H9 (cell line): ENCODE data around the gene SLMAP. TPM values are rescaled to one million over a fixed set of nuclear protein-coding genes. Genes with fewer than 3 reads are reported as not detected.

Experiments used
- DNase-seq: peaks from one replicate; pipeline ENCODE4 v3.0.0-alpha.2; 2017
- H2AFZ ChIP-seq: one replicate; pipeline ENCODE4 v1.6.1; 2013; ENCODE audit warnings: mild to moderate bottlenecking, low read length, control low read depth, moderate library complexity
- H2AK5ac ChIP-seq: 2 replicates; pipeline ENCODE4 v1.6.1; 2013; ENCODE audit warnings: low read length, control low read depth, mixed read lengths; ENCODE audit not compliant: insufficient read length
- H2BK120ac ChIP-seq: one replicate; pipeline ENCODE4 v1.6.1; 2013; ENCODE audit warnings: low read depth, mild to moderate bottlenecking, low read length, control low read depth, inconsistent platforms; ENCODE audit not compliant: poor library complexity, severe bottlenecking
- H2BK12ac ChIP-seq: 2 replicates; pipeline ENCODE4 v1.6.1; 2013; ENCODE audit warnings: low read length, control low read depth, mixed read lengths, low read depth; ENCODE audit not compliant: insufficient read length
- H2BK15ac ChIP-seq: 2 replicates; pipeline ENCODE4 v1.6.1; 2013; ENCODE audit warnings: low read depth, low read length, control low read depth
- H2BK20ac ChIP-seq: one replicate; pipeline ENCODE4 v1.6.1; 2013; ENCODE audit warnings: low read depth, mild to moderate bottlenecking, low read length, control low read depth, inconsistent platforms; ENCODE audit not compliant: poor library complexity, severe bottlenecking
- H2BK5ac ChIP-seq: 2 replicates; pipeline ENCODE4 v1.6.1; 2013; ENCODE audit warnings: low read length, control low read depth, mixed read lengths; ENCODE audit not compliant: insufficient read length
- H3K14ac ChIP-seq: 2 replicates; pipeline ENCODE4 v1.6.1; 2013; ENCODE audit warnings: low read length, control low read depth; ENCODE audit not compliant: insufficient read depth
- H3K18ac ChIP-seq: 2 replicates; pipeline ENCODE4 v1.6.1; 2013; ENCODE audit warnings: low read depth, mild to moderate bottlenecking, mixed read lengths, low read length, control low read depth; ENCODE audit not compliant: insufficient read length
- H3K23ac ChIP-seq: 2 replicates; pipeline ENCODE4 v1.6.1; 2013; ENCODE audit warnings: low read length, control low read depth, mixed read lengths, low read depth; ENCODE audit not compliant: insufficient read length
- H3K23me2 ChIP-seq: 2 replicates; pipeline ENCODE4 v1.6.1; 2013; ENCODE audit warnings: low read depth, mild to moderate bottlenecking, mixed read lengths, low read length, control low read depth; ENCODE audit not compliant: insufficient read length, poor library complexity, severe bottlenecking
- H3K27ac ChIP-seq: 2 replicates; pipeline ENCODE4 v1.5.1; 2013; ENCODE audit warnings: low read length, control low read depth, mixed read lengths, low read depth; ENCODE audit not compliant: insufficient read length
- H3K27me3 ChIP-seq: 2 replicates; pipeline ENCODE4 v1.6.1; 2013; ENCODE audit warnings: low read length, control low read depth, inconsistent platforms; ENCODE audit not compliant: insufficient read depth
- H3K4ac ChIP-seq: 2 replicates; pipeline ENCODE4 v1.6.1; 2013; ENCODE audit warnings: low read depth, mild to moderate bottlenecking, control low read depth, inconsistent platforms, low read length, moderate library complexity
- H3K4me1 ChIP-seq: 2 replicates; pipeline ENCODE4 v1.6.1; 2013; ENCODE audit warnings: low read length, control low read depth, inconsistent platforms; ENCODE audit not compliant: insufficient read depth
- H3K4me2 ChIP-seq: 2 replicates; pipeline ENCODE4 v1.6.1; 2013; ENCODE audit warnings: low read length, control low read depth, mixed read lengths; ENCODE audit not compliant: insufficient read length, insufficient read depth
- H3K56ac ChIP-seq: 2 replicates; pipeline ENCODE4 v1.6.1; 2013; ENCODE audit warnings: low read depth, mild to moderate bottlenecking, mixed read lengths, low read length, control low read depth; ENCODE audit not compliant: insufficient read length
- H3K79me1 ChIP-seq: 2 replicates; pipeline ENCODE4 v1.6.1; 2013; ENCODE audit warnings: low read depth, mild to moderate bottlenecking, moderate library complexity, low read length, control low read depth, inconsistent platforms; ENCODE audit not compliant: insufficient read depth, poor library complexity, severe bottlenecking
- H3K79me2 ChIP-seq: 2 replicates; pipeline ENCODE4 v1.6.1; 2013; ENCODE audit warnings: low read length, control low read depth, inconsistent platforms; ENCODE audit not compliant: insufficient read depth
- H3K9ac ChIP-seq: 2 replicates; pipeline ENCODE4 v1.6.1; 2013; ENCODE audit warnings: low read length, control low read depth, mixed read lengths; ENCODE audit not compliant: insufficient read length; ENCODE audit errors: extremely low read depth
- H3K9me3 ChIP-seq: one replicate; pipeline ENCODE4 v1.6.1; 2013; ENCODE audit warnings: low read depth, low read length, inconsistent platforms; ENCODE audit not compliant: control insufficient read depth
- H3T11ph ChIP-seq: one replicate; pipeline ENCODE4 v1.6.1; 2013; ENCODE audit warnings: mild to moderate bottlenecking, low read length, control low read depth, inconsistent platforms
- H4K20me1 ChIP-seq: one replicate; pipeline ENCODE4 v1.6.1; 2013; ENCODE audit not compliant: control insufficient read depth, insufficient read length, insufficient read depth
- H4K5ac ChIP-seq: 2 replicates; pipeline ENCODE4 v1.6.1; 2013; ENCODE audit warnings: low read depth, mild to moderate bottlenecking, mixed read lengths, low read length, control low read depth; ENCODE audit not compliant: insufficient read length
- H4K8ac ChIP-seq: replicated peaks from 2 replicates; pipeline ENCODE4 v1.6.1; 2013; ENCODE audit warnings: low read length, control low read depth, mixed read lengths, low read depth; ENCODE audit not compliant: insufficient read length
- H4K91ac ChIP-seq: 2 replicates; pipeline ENCODE4 v1.6.1; 2013; ENCODE audit warnings: low read depth, mild to moderate bottlenecking, moderate library complexity, mixed read lengths, low read length, control low read depth; ENCODE audit not compliant: insufficient read length
- H3K27ac Mint-ChIP-seq, 3 experiments: 2 replicates in 2 of 3; 3 replicates in 1 of 3; pipeline ENCODE4 v1.8.0; 2020 to 2021; ENCODE audit warnings: mixed read lengths in 3 of 3, mild to moderate bottlenecking in 1 of 3, moderate library complexity in 1 of 3
- H3K27me3 Mint-ChIP-seq: 2 replicates; pipeline ENCODE4 v1.8.0; 2021; ENCODE audit warnings: low read depth, mild to moderate bottlenecking, moderate library complexity, mixed read lengths
- H3K36me3 Mint-ChIP-seq, 3 experiments: 2 replicates in 2 of 3; 3 replicates in 1 of 3; pipeline ENCODE4 v1.8.0; 2020 to 2021; ENCODE audit warnings: low read depth in 3 of 3, mixed read lengths in 3 of 3; ENCODE audit not compliant: insufficient read depth in 1 of 3
- H3K4me1 Mint-ChIP-seq, 2 experiments: 2 replicates each; pipeline ENCODE4 v1.8.0; 2020; ENCODE audit warnings: mixed read lengths in 2 of 2
- H3K4me3 Mint-ChIP-seq, 2 experiments: 2 replicates in 1 of 2; 3 replicates in 1 of 2; pipeline ENCODE4 v1.8.0; 2020 to 2021; ENCODE audit warnings: mild to moderate bottlenecking in 2 of 2, mixed read lengths in 2 of 2, moderate library complexity in 1 of 2
- H3K9me3 Mint-ChIP-seq, 2 experiments: 2 replicates in 1 of 2; 3 replicates in 1 of 2; pipeline ENCODE4 v1.8.0; 2020; ENCODE audit warnings: mild to moderate bottlenecking in 2 of 2, mixed read lengths in 2 of 2, moderate library complexity in 1 of 2
- CTCF ChIP-seq: fragments of 200-600 bp; sonication (generic); conservative IDR thresholded peaks from 3 replicates; pipeline ENCODE4 v1.8.0; 2021; ENCODE audit warnings: antibody characterized with exemption, mild to moderate bottlenecking
- WGBS: extraction: QIAGEN DNeasy Blood & Tissue Kit; methylation state at CpG from one replicate; pipeline ENCODE4 v1.1.7; 2013; ENCODE audit warnings: missing lambda C conversion rate, low lambda C conversion rate, mixed read lengths; ENCODE audit not compliant: insufficient read length; ENCODE audit errors: extremely low coverage; 5-methylcytosine and 5-hydroxymethylcytosine counted together
- total RNA-seq: library from RNA; stranded (reverse); gene quantifications from 2 replicates; pipeline ENCODE4 v1.2.1, GENCODE V29; 2021

SLMAP gene
- total RNA-seq, 1 experiment from 2014 or later, result 65.1 TPM

DNA sequence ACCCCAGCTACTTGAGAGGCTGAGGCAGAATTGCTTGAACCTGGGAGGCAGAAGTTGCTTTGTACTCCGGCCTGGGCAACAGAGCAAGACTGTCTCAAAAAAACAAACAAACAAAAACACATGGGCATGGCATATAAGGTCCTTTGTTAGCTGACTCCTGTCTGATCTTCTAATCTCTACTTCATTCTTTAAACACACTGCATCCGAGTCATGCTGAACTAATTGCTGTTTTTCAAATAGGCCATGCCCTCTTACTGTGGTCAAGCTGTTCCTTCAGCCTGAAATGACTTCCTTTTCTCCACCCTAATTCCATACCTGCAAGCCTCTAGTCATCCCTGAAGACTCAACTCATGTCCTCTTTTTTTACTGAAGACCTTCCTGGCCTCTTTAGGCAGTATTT is 22.3 kb upstream of the SLMAP start:
- Mint-ChIP-seq H3K27ac (no peak overlapping the region), H3K36me3 (no peaks in the 10 kb centered on the region), H3K4me1 (0 out of 4 replicates have a peak, but pooled peaks cover 0 to 3% of the 10 kb centered on the region in 2 experiments), H3K9me3 (no peaks in the 10 kb centered on the region), H3K27me3 (no peaks in the 10 kb centered on the region), H3K4me3 (no peak overlapping the region)
- Histone ChIP-seq H2BK120ac (no peak overlapping the region), H3K23me2 (no peaks in the 10 kb centered on the region), H3T11ph (no peak overlapping the region), H2BK15ac (no peak overlapping the region), H2AK5ac (no peak overlapping the region), H3K27me3 (no peaks in the 10 kb centered on the region), H2AFZ (no peak overlapping the region), H3K9me3 (no peaks in the 10 kb centered on the region), H3K4me1 (no peaks in the 10 kb centered on the region), H4K8ac (no peak overlapping the region), H3K23ac (no peak overlapping the region), H4K20me1 (no peaks in the 10 kb centered on the region), H3K56ac (no peak overlapping the region), H3K4ac (no peak overlapping the region), H3K27ac (no peak overlapping the region), H3K4me2 (no peak overlapping the region), H3K9ac (no peak overlapping the region), H2BK20ac (no peak overlapping the region), H2BK5ac (no peak overlapping the region), H2BK12ac (no peak overlapping the region), H3K18ac (no peak overlapping the region), H4K91ac (no peak overlapping the region), H3K14ac (no peak overlapping the region), H3K79me1 (no peaks in the 10 kb centered on the region), H4K5ac (no peak overlapping the region), H3K79me2 (no peaks in the 10 kb centered on the region)
- no peak for TF ChIP-seq CTCF
- no peak for DNase-seq
- no CpG with 5 or more reads among the region's 2 CpGs for whole genome bisulfite sequencing
